Trophoblast cell (in vitro differentiated cells and primary cell): Measurements from ENCODE around the gene CLEC4C.
"Not testable (repeated sequence)": the region's sequence is repeated elsewhere in the genome, so short reads cannot be mapped to it uniquely, and the experiment has no call there.

Experiments used
- DNase-seq, 2 donors: peaks; one replicate each; pipeline ENCODE4 v3.0.0-alpha.2; 2016
- H2AFZ ChIP-seq: 2 replicates; pipeline ENCODE4 v1.6.1; 2013; ENCODE audit warnings: low read length, moderate library complexity, mild to moderate bottlenecking; ENCODE audit not compliant: insufficient read depth, poor library complexity
- H2AK5ac ChIP-seq: 2 replicates; pipeline ENCODE4 v1.6.1; 2013; ENCODE audit warnings: mild to moderate bottlenecking, low read length
- H2BK120ac ChIP-seq: 2 replicates; pipeline ENCODE4 v1.6.1; 2013; ENCODE audit warnings: low read length, mild to moderate bottlenecking, moderate library complexity; ENCODE audit not compliant: insufficient read depth, poor library complexity
- H2BK12ac ChIP-seq: 2 replicates; pipeline ENCODE4 v1.6.1; 2013; ENCODE audit warnings: mild to moderate bottlenecking, low read length, moderate library complexity
- H2BK5ac ChIP-seq: 2 replicates; pipeline ENCODE4 v1.6.1; 2013; ENCODE audit warnings: low read length, low read depth, moderate library complexity, mild to moderate bottlenecking; ENCODE audit not compliant: poor library complexity
- H3K14ac ChIP-seq: 2 replicates; pipeline ENCODE4 v1.6.1; 2013; ENCODE audit warnings: mild to moderate bottlenecking, low read length
- H3K18ac ChIP-seq: 2 replicates; pipeline ENCODE4 v1.6.1; 2013; ENCODE audit warnings: mild to moderate bottlenecking, low read length
- H3K23ac ChIP-seq: 2 replicates; pipeline ENCODE4 v1.6.1; 2013; ENCODE audit warnings: low read length
- H3K27ac ChIP-seq: 2 replicates; pipeline ENCODE4 v1.5.1; 2013; ENCODE audit warnings: low read depth, mild to moderate bottlenecking, inconsistent platforms, low read length, moderate library complexity
- H3K27me3 ChIP-seq: 2 replicates; pipeline ENCODE4 v1.6.1; 2013; ENCODE audit warnings: inconsistent platforms, mild to moderate bottlenecking, low read length, moderate library complexity; ENCODE audit not compliant: insufficient read depth
- H3K36me3 ChIP-seq, 2 experiments: 1 replicate in 1 of 2; 2 replicates in 1 of 2; pipeline ENCODE4 v1.6.1; 2013; ENCODE audit warnings: low read length in 2 of 2, mild to moderate bottlenecking in 2 of 2, moderate library complexity in 1 of 2; ENCODE audit not compliant: insufficient read depth in 2 of 2, control insufficient read depth in 1 of 2
- H3K4ac ChIP-seq: 2 replicates; pipeline ENCODE4 v1.6.1; 2013; ENCODE audit warnings: low read depth, mild to moderate bottlenecking, low read length, moderate library complexity
- H3K4me1 ChIP-seq, 2 experiments: 1 replicate in 1 of 2; 2 replicates in 1 of 2; pipeline ENCODE4 v1.6.1; 2013; ENCODE audit warnings: low read length in 2 of 2, mild to moderate bottlenecking in 2 of 2, moderate library complexity in 1 of 2; ENCODE audit not compliant: insufficient read depth in 2 of 2, control insufficient read depth in 1 of 2
- H3K4me2 ChIP-seq: 2 replicates; pipeline ENCODE4 v1.6.1; 2013; ENCODE audit warnings: inconsistent platforms, mild to moderate bottlenecking, low read length, moderate library complexity
- H3K4me3 ChIP-seq: 2 replicates; pipeline ENCODE4 v1.5.1; 2013; ENCODE audit warnings: mild to moderate bottlenecking, low read depth, low read length, inconsistent platforms
- H3K79me1 ChIP-seq: one replicate; pipeline ENCODE4 v1.6.1; 2013; ENCODE audit warnings: low read length
- H3K79me2 ChIP-seq: 2 replicates; pipeline ENCODE4 v1.6.1; 2013; ENCODE audit warnings: low read length, mild to moderate bottlenecking; ENCODE audit not compliant: control insufficient read depth, insufficient read depth, poor library complexity
- H3K9ac ChIP-seq: 2 replicates; pipeline ENCODE4 v1.6.1; 2013; ENCODE audit warnings: mild to moderate bottlenecking, low read length
- H3K9me3 ChIP-seq: 2 replicates; pipeline ENCODE4 v1.6.1; 2013; ENCODE audit warnings: low read depth, mild to moderate bottlenecking, control low read depth, inconsistent platforms, low read length; ENCODE audit not compliant: insufficient read depth
- H4K12ac ChIP-seq: 2 replicates; pipeline ENCODE4 v1.6.1; 2013; ENCODE audit warnings: low read depth, mild to moderate bottlenecking, low read length, moderate library complexity
- H4K8ac ChIP-seq: 2 replicates; pipeline ENCODE4 v1.6.1; 2013; ENCODE audit warnings: low read depth, mild to moderate bottlenecking, low read length, moderate library complexity
- H4K91ac ChIP-seq: one replicate; pipeline ENCODE4 v1.6.1; 2013; ENCODE audit warnings: low read depth, mild to moderate bottlenecking, low read length, moderate library complexity
- WGBS: extraction: QIAGEN DNeasy Blood & Tissue Kit; methylation state at CpG from one replicate; pipeline ENCODE4 v1.1.7; 2013; ENCODE audit warnings: missing lambda C conversion rate; ENCODE audit not compliant: insufficient read length, insufficient coverage; ENCODE audit errors: extremely low coverage; 5-methylcytosine and 5-hydroxymethylcytosine counted together

The CLEC4C gene

DNA sequence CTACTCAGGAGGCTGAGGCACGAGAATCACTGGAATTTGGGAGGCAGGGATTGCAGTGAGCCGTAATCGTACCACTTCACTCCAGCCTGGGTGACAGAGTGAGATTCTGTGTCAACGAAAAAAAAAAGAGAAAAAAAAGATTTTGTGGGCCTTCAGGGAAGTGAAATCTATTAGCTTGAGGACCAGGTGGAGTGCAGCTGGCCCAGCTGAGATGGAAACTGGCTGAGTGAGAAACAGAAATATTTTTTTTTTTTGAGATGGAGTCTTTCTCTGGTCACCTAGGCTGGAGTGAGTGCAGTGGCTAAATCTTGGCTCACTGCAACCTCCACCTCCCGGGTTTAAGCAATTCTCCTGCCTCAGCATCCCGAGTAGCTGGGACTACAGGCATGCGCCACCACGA is 2.3 kb upstream of the CLEC4C start:
- Histone ChIP-seq H3K27ac (no peak overlapping the region), H2BK5ac (no peak overlapping the region), H3K36me3 (no peaks in the 10 kb centered on the region), H4K12ac (no peak overlapping the region), H3K14ac (no peak overlapping the region), H3K23ac (no peak overlapping the region), H3K4ac (no peak overlapping the region), H4K8ac (no peak overlapping the region), H2BK12ac (no peak overlapping the region), H2AFZ (no peak overlapping the region), H3K18ac (no peak overlapping the region), H3K79me1 (no peaks in the 10 kb centered on the region), H3K9me3 (no peaks in the 10 kb centered on the region), H2AK5ac (no peak overlapping the region), H3K4me3 (no peak overlapping the region), H3K27me3 (no peaks in the 10 kb centered on the region), H3K4me2 (no peak overlapping the region), H4K91ac (no peak overlapping the region), H3K9ac (no peak overlapping the region), H2BK120ac (no peak overlapping the region), H3K79me2 (no peaks in the 10 kb centered on the region), H3K4me1 (peaks cover 0 to 2% of the 10 kb centered on the region in 2 experiments)
- no peak for DNase-seq
- WGBS, result no CpG with 5 or more reads among the region's 8 CpGs

DNA sequence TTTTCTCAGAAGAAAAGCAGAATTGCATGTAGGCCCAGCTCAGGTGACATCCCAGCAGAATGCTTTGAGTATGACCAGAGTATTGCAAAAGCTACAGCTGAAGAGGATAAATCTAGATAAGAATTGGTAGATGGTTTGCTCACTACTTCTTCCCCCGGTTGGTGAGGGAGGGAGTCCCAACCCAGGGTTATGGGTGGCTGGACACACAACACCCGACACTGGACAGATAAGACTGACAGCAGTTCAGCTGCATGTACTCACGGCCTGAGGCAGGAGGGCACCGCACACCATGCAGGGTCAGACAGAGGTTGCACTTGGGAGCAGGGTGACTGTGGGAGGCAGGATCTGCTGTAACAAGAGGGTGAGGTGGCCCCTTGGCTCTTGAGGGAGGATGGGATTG is 1.7 kb upstream of the CLEC4C start:
- Histone ChIP-seq H4K12ac (no peak overlapping the region), H3K27me3 (no peaks in the 10 kb centered on the region), H3K9ac (no peak overlapping the region), H3K79me2 (no peaks in the 10 kb centered on the region), H2AK5ac (no peak overlapping the region), H3K4me2 (no peak overlapping the region), H2AFZ (no peak overlapping the region), H3K79me1 (no peaks in the 10 kb centered on the region), H2BK120ac (no peak overlapping the region), H3K14ac (no peak overlapping the region), H3K4ac (no peak overlapping the region), H3K18ac (no peak overlapping the region), H3K23ac (no peak overlapping the region), H3K9me3 (no peaks in the 10 kb centered on the region), H3K27ac (no peak overlapping the region), H4K91ac (no peak overlapping the region), H4K8ac (no peak overlapping the region), H2BK12ac (no peak overlapping the region), H2BK5ac (no peak overlapping the region), H3K4me1 (peaks cover 0 to 2% of the 10 kb centered on the region in 2 experiments), H3K4me3 (no peak overlapping the region), H3K36me3 (no peaks in the 10 kb centered on the region)
- no CpG with 5 or more reads among the region's 4 CpGs for WGBS
- peak in 1 of 2 donors; percentile 29 for DNase-seq

DNA sequence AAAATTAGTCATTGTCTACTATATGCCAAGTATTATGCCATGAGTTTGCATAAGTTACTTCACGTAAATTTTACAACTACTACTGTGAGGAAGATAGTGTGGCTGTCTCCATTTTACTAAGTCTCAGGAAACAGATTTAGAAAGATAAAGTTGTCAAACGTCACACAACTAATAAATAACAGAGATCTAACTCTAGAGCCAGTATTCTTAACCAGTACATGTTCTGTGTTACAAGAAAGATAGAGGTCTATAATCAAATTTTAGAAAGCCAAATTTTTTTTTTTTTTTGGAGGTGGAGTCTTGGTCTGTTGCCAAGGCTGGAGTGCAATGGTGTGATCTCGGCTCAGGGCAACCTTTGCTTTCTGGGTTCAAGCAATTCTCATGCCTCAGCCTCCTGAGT is 14.2 kb downstream of the CLEC4C start:
- no peak overlapping the region for H3K4ac ChIP-seq
- no peak overlapping the region for H3K23ac ChIP-seq
- H3K4me3 ChIP-seq, result no peak overlapping the region
- H2BK5ac ChIP-seq, result no peak overlapping the region
- H2BK120ac ChIP-seq, result no peak overlapping the region
- no peaks in the 10 kb centered on the region for H3K4me1 ChIP-seq
- H4K8ac ChIP-seq, result no peak overlapping the region
- no peaks in the 10 kb centered on the region for H3K79me1 ChIP-seq
- H3K9ac ChIP-seq, result no peak overlapping the region
- H3K18ac ChIP-seq, result no peak overlapping the region
- no peaks in the 10 kb centered on the region for H3K79me2 ChIP-seq
- no peak overlapping the region for H3K14ac ChIP-seq
- no CpG with 5 or more reads among the region's 3 CpGs for WGBS
- H4K12ac ChIP-seq, result no peak overlapping the region
- no peak overlapping the region for H3K27ac ChIP-seq
- H3K4me2 ChIP-seq, result no peak overlapping the region
- H3K9me3 ChIP-seq, result no peaks in the 10 kb centered on the region
- H3K36me3 ChIP-seq, result no peaks in the 10 kb centered on the region
- H2BK12ac ChIP-seq, result no peak overlapping the region
- H3K27me3 ChIP-seq, result no peaks in the 10 kb centered on the region
- H2AK5ac ChIP-seq, result no peak overlapping the region
- DNase-seq, result no peak
- no peak overlapping the region for H2AFZ ChIP-seq
- H4K91ac ChIP-seq, result no peak overlapping the region

DNA sequence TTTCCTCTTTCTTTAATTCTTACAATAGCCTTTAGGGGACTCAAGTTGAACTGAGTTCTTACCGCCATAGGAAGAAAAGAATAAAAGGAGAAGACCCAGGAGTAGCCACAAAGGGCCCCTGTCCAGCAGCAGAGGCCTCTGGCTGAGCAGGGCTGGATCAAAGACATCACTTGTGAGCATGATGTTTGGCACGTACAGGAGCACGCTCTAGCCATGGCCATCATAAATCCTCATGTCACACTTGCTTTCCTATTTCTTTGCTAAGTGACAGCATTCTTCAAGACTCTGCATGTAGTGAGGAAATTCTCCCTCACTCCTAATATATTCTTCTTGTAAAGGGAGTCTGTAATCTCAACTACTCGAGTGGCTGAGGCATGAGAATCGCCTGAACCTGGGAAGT is 15.7 kb downstream of the CLEC4C start:
- no peaks in the 10 kb centered on the region for H3K79me2 ChIP-seq
- no peak overlapping the region for H3K4ac ChIP-seq
- no peak for DNase-seq
- no peak overlapping the region for H4K12ac ChIP-seq
- no peaks in the 10 kb centered on the region for H3K27me3 ChIP-seq
- no peak overlapping the region for H3K4me2 ChIP-seq
- no peaks in the 10 kb centered on the region for H3K36me3 ChIP-seq
- H3K23ac ChIP-seq, result no peak overlapping the region
- no peaks in the 10 kb centered on the region for H3K4me1 ChIP-seq
- H3K9me3 ChIP-seq, result no peaks in the 10 kb centered on the region
- no peaks in the 10 kb centered on the region for H3K79me1 ChIP-seq
- H4K91ac ChIP-seq, result no peak overlapping the region
- H2AFZ ChIP-seq, result no peak overlapping the region
- H2BK120ac ChIP-seq, result no peak overlapping the region
- H2BK5ac ChIP-seq, result no peak overlapping the region
- no peak overlapping the region for H2BK12ac ChIP-seq
- no peak overlapping the region for H3K14ac ChIP-seq
- no peak overlapping the region for H4K8ac ChIP-seq
- no CpG with 5 or more reads among the region's 5 CpGs for WGBS
- no peak overlapping the region for H2AK5ac ChIP-seq
- H3K18ac ChIP-seq, result no peak overlapping the region
- H3K9ac ChIP-seq, result no peak overlapping the region
- no peak overlapping the region for H3K27ac ChIP-seq
- no peak overlapping the region for H3K4me3 ChIP-seq

DNA sequence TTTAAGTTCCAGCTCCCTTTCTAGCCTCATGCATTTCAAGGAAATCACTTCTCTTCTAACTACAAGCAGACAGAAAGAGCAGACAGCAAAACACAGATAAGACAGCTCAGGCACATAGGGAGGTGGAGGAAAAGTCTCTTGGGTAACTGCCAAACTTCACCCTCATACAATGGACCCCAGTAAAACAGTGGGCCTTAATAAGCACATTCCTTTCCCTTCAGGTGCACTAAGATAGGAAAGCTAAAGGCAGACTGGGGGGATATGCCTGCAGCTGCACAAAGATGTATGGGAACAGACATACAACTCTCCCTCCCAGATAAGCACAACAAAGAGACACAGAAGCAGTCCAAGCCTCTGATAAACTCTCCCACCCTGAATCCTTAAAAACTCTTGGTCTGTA is 16.2 kb downstream of the CLEC4C start:
- not testable (repeated sequence) for H3K9ac ChIP-seq

More for the DNA sequence above, 16.2 kb downstream of the CLEC4C start:
- not testable (repeated sequence) for H2BK5ac ChIP-seq, H3K79me1 ChIP-seq, H2BK12ac ChIP-seq, H3K4ac ChIP-seq, H3K36me3 ChIP-seq, H4K12ac ChIP-seq, H4K91ac ChIP-seq, H3K4me3 ChIP-seq, H3K4me1 ChIP-seq, H3K9me3 ChIP-seq, H2AK5ac ChIP-seq, H2BK120ac ChIP-seq, H3K23ac ChIP-seq, H3K27ac ChIP-seq, H3K18ac ChIP-seq, H3K79me2 ChIP-seq, H3K4me2 ChIP-seq, H3K14ac ChIP-seq, H3K27me3 ChIP-seq, H2AFZ ChIP-seq, DNase-seq, H4K8ac ChIP-seq
